Measurements from ENCODE around the gene STXBP3. TPM values are rescaled to one million over a fixed set of nuclear protein-coding genes. Genes with fewer than 3 reads are reported as not detected.

STXBP3 gene
- total and polyA plus RNA-seq, 2 of the 8 experiments (the other 6 are each of a cell fraction or from before 2014, with no cell fraction given), result 6.0 to 38.5 TPM

- no peak overlapping the region for H3K27ac ChIP-seq (ENCODE audit: low read depth, low read length)
- no peaks in the 10 kb centered on the region for H4K20me1 ChIP-seq (replicated peaks in 1 of 2; ENCODE audit: control insufficient read depth in 1 of 2, insufficient read depth in 2 of 2, low read length in 2 of 2)
- H3K79me1 ChIP-seq (ENCODE audit: low read depth, low read length), result no peaks in the 10 kb centered on the region
- H3K36me3 ChIP-seq (ENCODE audit: control insufficient read depth in 2 of 4, insufficient read depth in 4 of 4, low read length in 3 of 4), result peaks cover 2 to 40% (median 18%) of the 10 kb centered on the region in 4 experiments; a peak in 5 of 8 replicates
- H3K79me2 ChIP-seq (ENCODE audit: control insufficient read depth in 1 of 2, insufficient read depth in 2 of 2, low read length in 2 of 2), result no peaks in the 10 kb centered on the region
- CTCF ChIA-PET (ENCODE audit: partially characterized antibody), result interaction anchor here (0.6 kb wide), 1 partner anchor 168 kb away, joined by 3 read pairs; no protein-coding TSS in a partner anchor
- no peak overlapping the region for H3K18ac ChIP-seq (ENCODE audit: extremely low read depth, low read length)
- POLR2A ChIA-PET (ENCODE audit: partially characterized antibody), result no interaction called here
- H3K4me1 ChIP-seq (replicated peaks in 1 of 4; ENCODE audit: control insufficient read depth in 3 of 4, insufficient read depth in 4 of 4, low read length in 3 of 4), result no peaks in the 10 kb centered on the region
- H3K14ac ChIP-seq (ENCODE audit: insufficient read length), result no peak overlapping the region
- H2AK5ac ChIP-seq (ENCODE audit: low read depth, low read length), result no peak overlapping the region
- H4K5ac ChIP-seq (ENCODE audit: insufficient read length, low read depth, low read length), result no peak overlapping the region
- H2BK120ac ChIP-seq (replicated peaks; ENCODE audit: low read depth, low read length), result no peak overlapping the region
- no peak overlapping the region for H3K56ac ChIP-seq (replicated peaks; ENCODE audit: insufficient read length, low read depth, low read length)
- no peak overlapping the region; the same call in 1 of the 2 replicates for H4K8ac ChIP-seq (ENCODE audit: extremely low read depth, insufficient read depth, low read length)
- no peak overlapping the region for H2BK5ac ChIP-seq (ENCODE audit: low read depth, low read length)
- TF ChIP-seq BACH1 (IDR thresholded peaks at IDR 0.05; ENCODE audit: low read length), result no peak
- no peak for TF ChIP-seq KDM1A (IDR thresholded peaks at IDR 0.05; ENCODE audit: borderline replicate concordance, low read length)
- no peak for TF ChIP-seq POU5F1 (IDR thresholded peaks at IDR 0.05; ENCODE audit: low read depth, low read length)
- no peak for TF ChIP-seq ASH2L (IDR thresholded peaks at IDR 0.05; ENCODE audit: low read length)
- no peak for TF ChIP-seq RXRA (IDR thresholded peaks at IDR 0.05; ENCODE audit: insufficient read depth, low read depth, low read length)
- no peak for TF ChIP-seq RFX5 (IDR thresholded peaks at IDR 0.05; ENCODE audit: borderline replicate concordance, low read depth, low read length)
- no peak for TF ChIP-seq CTBP2 (IDR thresholded peaks at IDR 0.05; ENCODE audit: borderline replicate concordance, insufficient read depth, insufficient read length, low read length)
- H3K23me2 ChIP-seq (ENCODE audit: low read depth, low read length), result no peaks in the 10 kb centered on the region
- WGBS, 2 experiments (ENCODE audit: extremely low coverage in 1 of 2, insufficient coverage in 1 of 2, insufficient read length in 1 of 2, insufficient replicate concordance in 2 of 2, low coverage in 1 of 2, low lambda C conversion rate in 2 of 2, missing lambda C conversion rate in 1 of 2), result 89% methylated on average over 6 of the region's 6 CpGs; no CpG with 5 or more reads in 1 of the 2 experiments
- no peak overlapping the region for H3K4me2 ChIP-seq (ENCODE audit: insufficient read depth in 1 of 2, low read depth in 2 of 2, low read length in 2 of 2)
- H2BK15ac ChIP-seq (ENCODE audit: low read length), result no peak overlapping the region
- no peak overlapping the region for H2BK20ac ChIP-seq (ENCODE audit: low read length)
- no peak overlapping the region for H3K23ac ChIP-seq (ENCODE audit: insufficient read length)
- no peak overlapping the region for H3K4ac ChIP-seq (replicated peaks; ENCODE audit: insufficient read length, low read depth, low read length)
- H2BK12ac ChIP-seq (ENCODE audit: low read depth, low read length), result no peak overlapping the region
- H3K9ac ChIP-seq (replicated peaks in 1 of 4; ENCODE audit: extremely low read depth in 1 of 4, low read depth in 3 of 4, low read length in 3 of 4), result no peak overlapping the region
- no peak overlapping the region for H2AFZ ChIP-seq (ENCODE audit: low read length)
- DNase-seq (ENCODE audit: low read depth in 1 of 2, low spot score in 2 of 2) (no peak), FAIRE-seq (no peak)
- H4K91ac ChIP-seq (replicated peaks; ENCODE audit: insufficient read length, low read length), result no peak overlapping the region
- H3K27me3 ChIP-seq (replicated peaks in 1 of 4; ENCODE audit: control insufficient read depth in 3 of 4, extremely low read depth in 1 of 4, insufficient read depth in 3 of 4, low read length in 3 of 4), result no peaks in the 10 kb centered on the region
- H3K9me3 ChIP-seq (ENCODE audit: insufficient read depth in 2 of 2, low read depth in 1 of 2, low read length in 1 of 2), result peaks cover 24 to 28% of the 10 kb centered on the region in 2 experiments
- H3K4me3 ChIP-seq (ENCODE audit: extremely low read depth in 1 of 4, insufficient read depth in 2 of 4, low read depth in 3 of 4, low read length in 4 of 4), result no peak overlapping the region
These were observed 38.8 kb downstream of the STXBP3 start for GRCh38 chr1:108785264-108785663.
